ENCODE measurements around the gene ZBTB46.
A peak's percentile ranks its signal among the peaks of the same experiment; 100 is the strongest.
"Not testable (repeated sequence)": the region's sequence is repeated elsewhere in the genome, so short reads cannot be mapped to it uniquely, and the experiment has no call there.

ZBTB46 gene

GRCh38 chr20:63830841-63831588 lies at the start of gene ZBTB46:
TSS of gene ZBTB46 (minus strand) at chr20:63831264. CDS start at chr20:63790757, 40,507 bp downstream.
- DNase-seq (ENCODE audit: low read depth), result peak; percentile 32

DNA sequence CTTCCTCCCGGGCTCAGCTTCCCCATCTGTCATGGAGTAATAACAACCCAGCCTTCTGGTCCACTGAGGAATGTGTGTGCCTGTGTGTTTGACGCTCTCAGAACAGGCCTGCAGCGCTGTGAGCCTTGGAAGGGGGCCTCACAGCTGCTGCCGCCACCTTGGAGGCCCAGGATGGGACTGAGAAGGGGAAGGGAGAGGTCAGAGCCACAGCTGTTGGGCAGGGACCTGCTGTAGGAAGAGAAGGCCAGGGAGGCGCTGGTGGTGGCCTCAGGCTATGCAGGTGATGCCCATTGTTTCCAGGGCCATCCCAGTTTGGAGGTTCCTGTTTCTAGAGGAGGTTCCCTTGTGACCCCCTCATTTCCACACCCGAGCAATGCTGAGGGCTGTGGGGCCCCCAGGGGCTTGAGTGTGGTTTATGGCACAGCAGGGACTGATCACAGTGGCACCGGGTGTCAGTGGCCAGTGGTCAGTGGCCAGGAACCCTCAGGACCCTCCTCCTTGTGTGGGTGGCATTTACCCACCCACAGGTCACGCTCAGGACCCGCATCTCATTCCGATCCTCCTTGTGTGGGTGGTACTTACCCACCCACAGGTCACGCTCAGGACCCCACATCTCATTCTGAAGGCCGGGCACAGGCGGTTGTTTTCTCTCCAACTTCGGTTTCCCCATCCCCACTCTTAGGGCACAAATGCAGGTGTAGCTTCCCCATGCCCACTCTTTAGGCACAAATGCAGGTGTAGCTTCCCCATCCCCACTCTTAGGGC lies 48.0 kb upstream of the ZBTB46 start:
- no peak for DNase-seq (ENCODE audit: low read depth)

DNA sequence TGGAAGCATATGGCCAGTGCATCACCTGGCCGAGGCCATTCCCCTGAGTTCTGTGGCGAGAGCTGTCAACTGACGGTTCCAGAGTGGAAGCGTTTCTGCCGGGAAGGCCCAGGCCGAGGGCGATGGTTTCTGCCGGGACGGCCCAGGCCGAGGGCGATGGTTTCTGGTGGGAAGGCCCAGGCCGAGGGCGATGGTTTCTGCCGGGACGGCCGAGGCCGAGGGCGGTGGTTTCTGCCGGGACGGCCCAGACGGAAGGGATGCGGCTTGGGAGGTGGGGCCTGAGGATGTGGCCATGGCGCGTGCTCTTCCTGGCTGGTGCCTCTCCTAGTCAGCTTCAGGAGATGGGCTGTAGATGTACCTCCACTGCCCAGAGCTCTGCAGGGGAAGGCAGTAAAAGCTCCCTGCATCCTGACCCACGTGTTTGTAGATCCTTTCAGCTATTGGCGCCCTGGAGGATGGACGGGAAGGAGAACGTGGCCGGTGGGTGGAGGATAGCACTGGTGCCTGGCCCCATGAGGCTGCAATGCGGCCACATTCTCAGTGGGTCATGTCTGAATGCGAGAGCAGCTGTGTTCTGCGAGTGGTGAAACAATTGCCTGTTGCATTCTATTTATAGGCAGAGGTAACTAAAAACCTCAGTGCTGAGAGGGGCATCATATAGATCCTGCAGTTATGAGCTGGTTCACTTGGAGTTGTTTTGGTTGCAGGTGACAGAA lies 46.8 kb upstream of the ZBTB46 start:
- DNase-seq (ENCODE audit: low read depth), result no peak

DNA sequence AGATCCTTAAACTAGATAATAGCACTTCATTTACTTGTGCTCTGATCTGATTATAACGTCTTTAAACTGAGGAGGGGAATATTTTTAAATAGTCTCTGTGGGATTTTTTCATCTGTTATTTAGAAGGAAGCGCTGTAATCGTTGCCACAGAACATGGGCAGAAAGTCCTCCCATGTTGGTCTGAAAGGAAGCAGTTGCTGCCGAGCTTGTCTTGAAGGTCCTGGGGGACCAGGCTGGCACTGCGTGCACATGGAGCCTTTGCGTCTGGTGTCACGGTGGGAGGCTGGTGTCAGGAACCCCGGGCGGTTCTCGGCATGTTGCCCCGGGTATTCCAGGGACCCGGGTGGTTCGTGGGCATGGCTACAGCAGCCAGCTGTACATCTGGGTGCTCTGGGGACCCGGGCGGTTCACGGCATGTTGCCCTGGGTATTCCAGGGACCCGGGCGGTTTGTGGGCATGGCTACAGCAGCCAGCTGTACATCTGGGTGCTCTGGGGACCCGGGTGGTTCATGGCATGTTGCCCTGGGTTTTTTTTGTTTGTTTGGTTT lies 45.5 kb upstream of the ZBTB46 start:
- DNase-seq (ENCODE audit: low read depth), result no peak

- DNase-seq (ENCODE audit: low read depth), result not testable (repeated sequence)
These were observed 43.2 kb upstream of the ZBTB46 start for GRCh38 chr20:63874241-63874640.

- peak; percentile 69 for DNase-seq (ENCODE audit: low read depth)
These were observed 42.5 kb upstream of the ZBTB46 start for GRCh38 chr20:63873477-63873971.

- no peak for DNase-seq (ENCODE audit: low read depth)
These were observed 37.2 kb upstream of the ZBTB46 start for GRCh38 chr20:63868264-63868663.

DNA sequence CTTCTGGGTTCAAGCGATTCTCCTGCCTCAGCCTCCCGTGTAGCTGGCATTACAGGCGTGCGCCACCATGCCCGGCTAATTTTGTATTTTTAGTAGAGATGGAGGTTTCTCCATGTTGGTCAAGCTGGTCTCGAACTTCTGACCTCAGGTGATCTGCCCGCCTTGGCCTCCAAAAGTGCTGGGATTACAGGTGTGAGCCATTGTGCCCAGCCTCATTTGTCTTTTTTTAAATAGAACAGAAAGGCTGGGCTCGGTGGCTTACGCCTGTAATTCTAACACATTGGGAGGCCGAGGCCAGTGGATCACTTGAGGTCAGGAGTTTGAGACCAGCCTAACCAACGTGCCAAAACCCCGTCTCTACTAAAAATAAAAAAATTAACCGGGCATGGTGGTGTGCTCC lies 36.0 kb upstream of the ZBTB46 start:
- DNase-seq (ENCODE audit: low read depth), result not testable (repeated sequence)

- DNase-seq (ENCODE audit: low read depth), result peak; percentile 97
These were observed 34.0 kb upstream of the ZBTB46 start, which contains the start of gene TPD52L2 for GRCh38 chr20:63864978-63865640. TSS of gene TPD52L2 (plus strand) at chr20:63865270. CDS start at chr20:63865366, 96 bp downstream.

- no peak for DNase-seq (ENCODE audit: low read depth)
These were observed 33.5 kb upstream of the ZBTB46 start for GRCh38 chr20:63864545-63864977.

DNA sequence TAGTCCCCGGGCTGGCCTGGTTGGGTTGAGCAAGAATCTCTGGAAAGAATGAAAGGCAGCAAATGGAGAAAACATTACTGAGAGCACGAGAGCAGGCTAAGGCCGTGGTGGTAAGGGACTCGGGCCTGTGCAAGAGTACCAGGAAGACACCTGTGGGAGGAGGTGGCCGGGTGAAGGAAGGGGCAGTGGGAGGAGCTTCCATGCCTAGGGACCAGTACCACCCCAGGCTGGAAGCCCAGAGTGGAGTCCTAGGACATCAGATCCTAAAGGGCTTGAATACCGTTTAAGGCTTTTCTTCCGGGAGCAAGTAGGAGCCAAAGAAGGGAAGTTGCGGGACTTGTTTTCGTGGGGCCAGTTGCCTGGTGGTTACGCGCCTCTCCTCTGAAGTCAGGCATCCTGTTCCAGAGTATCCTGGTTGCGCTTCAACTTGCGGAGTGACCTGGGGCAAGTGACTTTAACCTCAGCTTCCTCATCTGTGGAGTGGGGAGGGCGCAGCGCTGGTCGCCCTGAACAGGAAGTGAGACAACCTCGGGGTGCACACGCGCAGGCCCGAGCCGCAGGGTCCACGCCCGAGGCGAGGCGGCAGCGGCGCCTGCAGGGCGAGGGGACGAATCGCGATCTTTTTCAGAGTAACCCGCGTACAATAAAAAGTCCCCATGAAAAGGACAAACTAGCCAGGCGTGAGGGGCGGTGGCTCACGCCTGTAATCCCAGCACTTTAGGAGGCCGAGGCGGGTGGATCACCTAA lies 32.9 kb upstream of the ZBTB46 start:
- DNase-seq (ENCODE audit: low read depth), result peak; percentile 75

- DNase-seq (ENCODE audit: low read depth), result no peak
These were observed 32.1 kb upstream of the ZBTB46 start for GRCh38 chr20:63863021-63863797.

DNA sequence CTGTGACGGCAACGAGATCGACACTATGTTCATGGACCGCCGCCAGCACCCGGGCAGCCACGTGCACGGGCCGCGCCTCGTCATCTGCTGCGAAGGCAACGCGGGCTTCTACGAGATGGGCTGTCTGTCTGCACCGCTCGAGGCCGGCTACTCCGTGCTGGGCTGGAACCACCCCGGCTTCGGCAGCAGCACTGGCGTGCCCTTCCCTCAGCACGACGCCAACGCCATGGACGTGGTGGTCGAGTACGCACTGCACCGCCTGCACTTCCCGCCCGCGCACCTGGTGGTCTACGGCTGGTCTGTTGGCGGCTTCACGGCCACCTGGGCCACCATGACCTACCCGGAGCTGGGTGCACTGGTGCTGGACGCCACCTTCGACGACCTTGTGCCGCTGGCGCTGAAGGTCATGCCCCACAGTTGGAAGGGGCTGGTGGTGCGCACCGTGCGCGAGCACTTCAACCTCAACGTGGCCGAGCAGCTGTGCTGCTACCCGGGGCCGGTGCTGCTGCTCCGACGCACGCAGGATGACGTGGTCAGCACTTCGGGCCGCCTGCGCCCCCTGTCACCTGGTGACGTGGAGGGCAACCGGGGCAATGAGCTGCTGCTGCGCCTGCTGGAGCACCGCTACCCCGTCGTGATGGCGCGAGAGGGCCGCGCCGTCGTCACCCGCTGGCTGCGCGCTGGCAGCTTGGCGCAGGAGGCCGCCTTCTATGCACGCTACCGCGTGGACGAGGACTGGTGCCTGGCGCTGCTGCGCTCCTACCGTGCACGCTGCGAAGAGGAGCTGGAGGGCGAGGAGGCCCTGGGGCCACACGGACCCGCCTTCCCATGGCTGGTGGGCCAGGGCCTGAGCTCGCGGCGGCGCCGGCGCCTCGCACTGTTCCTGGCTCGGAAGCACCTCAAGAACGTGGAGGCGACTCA lies 31.2 kb upstream of the ZBTB46 start:
- DNase-seq (ENCODE audit: low read depth), result no peak

DNA sequence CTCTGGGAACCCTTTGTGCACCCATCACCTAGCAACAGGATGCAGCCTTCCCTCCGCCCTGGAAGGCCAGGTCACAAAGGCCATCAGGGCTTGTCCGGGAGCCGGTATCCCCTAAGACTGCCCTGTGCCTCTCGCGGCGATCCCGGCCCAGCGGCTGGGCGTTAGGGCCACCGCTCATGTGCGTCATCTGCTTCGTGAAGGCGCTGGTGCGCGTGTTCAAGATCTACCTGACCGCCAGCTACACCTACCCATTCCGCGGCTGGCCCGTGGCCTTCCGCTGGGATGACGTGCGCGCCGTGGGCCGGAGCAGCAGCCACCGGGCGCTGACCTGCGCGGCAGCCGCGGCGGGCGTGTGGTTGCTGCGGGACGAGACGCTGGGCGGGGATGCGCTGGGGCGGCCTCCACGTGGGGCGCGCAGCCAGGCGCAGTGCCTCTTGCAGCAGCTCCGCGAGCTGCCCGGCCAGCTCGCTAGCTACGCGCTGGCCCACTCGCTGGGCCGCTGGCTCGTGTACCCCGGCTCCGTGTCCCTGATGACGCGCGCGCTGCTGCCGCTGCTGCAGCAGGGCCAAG lies 30.4 kb upstream of the ZBTB46 start, which contains the start of gene ABHD16B:
ABHD16B (plus strand) TSS at position 134 of the 570 bp plus-strand sequence; CDS start at position 177, 43 bp downstream.
- DNase-seq (ENCODE audit: low read depth), result no peak

GRCh38 chr20:63860325-63861051 lies 29.4 kb upstream of the ZBTB46 start:
- DNase-seq (ENCODE audit: low read depth), result no peak

GRCh38 chr20:63859166-63859699 lies 28.2 kb upstream of the ZBTB46 start:
- no peak for DNase-seq (ENCODE audit: low read depth)
